DOHH2 (cell line): ENCODE results near the gene BRSK2.

ENCODE experiments used
- EZH2phosphoT487 ChIP-seq: fragments of 200-600 bp; sonication (generic); IDR thresholded peaks from 2 replicates; pipeline ENCODE4 v1.6.1; 2017; ENCODE audit warnings: borderline replicate concordance, mild to moderate bottlenecking, antibody characterized with exemption, low read length, moderate library complexity, mixed read lengths
- TF ChIP-seq, protein P1 (sequence below): fragments of 200-600 bp; sonication (generic); IDR thresholded peaks from one replicate; pipeline ENCODE4 v1.5.1; 2014; ENCODE audit warnings: antibody characterized with exemption, mild to moderate bottlenecking, low read depth, low read length; ENCODE audit not compliant: poor library complexity, severe bottlenecking

DNA sequence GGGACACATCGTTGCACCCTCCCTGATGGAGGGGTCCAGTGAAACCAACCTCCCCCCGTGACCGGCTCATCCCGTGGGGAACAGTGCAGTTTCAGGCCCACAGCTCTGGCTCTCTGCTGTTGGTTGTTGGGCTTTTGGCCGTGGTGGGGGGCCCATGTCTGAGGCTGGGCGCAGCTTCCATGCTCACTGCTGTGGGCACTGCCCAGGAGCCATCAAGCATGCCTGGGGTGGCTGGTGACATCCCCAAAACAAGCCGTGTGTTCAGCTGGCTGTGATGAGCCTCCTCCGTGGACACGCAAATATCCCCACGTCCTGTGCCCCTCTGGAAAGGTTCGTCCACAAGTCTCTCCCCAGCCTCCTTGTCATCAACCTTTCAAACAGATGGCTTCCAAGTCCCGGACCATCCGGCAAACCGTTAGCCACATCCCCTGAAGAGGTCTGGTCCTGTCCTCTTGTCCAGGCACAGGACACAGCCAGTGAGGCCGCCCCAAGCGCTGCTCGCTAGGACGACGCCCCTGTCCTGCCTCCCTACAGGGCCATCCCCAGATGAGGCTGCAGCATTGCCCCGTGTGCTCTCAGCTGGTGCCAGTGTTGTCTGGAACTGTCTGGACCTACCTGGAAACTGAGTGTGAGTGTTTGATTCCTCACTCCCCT, 29.4 kb upstream of the BRSK2 start:
- TF ChIP-seq, protein P1, sequence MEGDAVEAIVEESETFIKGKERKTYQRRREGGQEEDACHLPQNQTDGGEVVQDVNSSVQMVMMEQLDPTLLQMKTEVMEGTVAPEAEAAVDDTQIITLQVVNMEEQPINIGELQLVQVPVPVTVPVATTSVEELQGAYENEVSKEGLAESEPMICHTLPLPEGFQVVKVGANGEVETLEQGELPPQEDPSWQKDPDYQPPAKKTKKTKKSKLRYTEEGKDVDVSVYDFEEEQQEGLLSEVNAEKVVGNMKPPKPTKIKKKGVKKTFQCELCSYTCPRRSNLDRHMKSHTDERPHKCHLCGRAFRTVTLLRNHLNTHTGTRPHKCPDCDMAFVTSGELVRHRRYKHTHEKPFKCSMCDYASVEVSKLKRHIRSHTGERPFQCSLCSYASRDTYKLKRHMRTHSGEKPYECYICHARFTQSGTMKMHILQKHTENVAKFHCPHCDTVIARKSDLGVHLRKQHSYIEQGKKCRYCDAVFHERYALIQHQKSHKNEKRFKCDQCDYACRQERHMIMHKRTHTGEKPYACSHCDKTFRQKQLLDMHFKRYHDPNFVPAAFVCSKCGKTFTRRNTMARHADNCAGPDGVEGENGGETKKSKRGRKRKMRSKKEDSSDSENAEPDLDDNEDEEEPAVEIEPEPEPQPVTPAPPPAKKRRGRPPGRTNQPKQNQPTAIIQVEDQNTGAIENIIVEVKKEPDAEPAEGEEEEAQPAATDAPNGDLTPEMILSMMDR = no peak
- TF ChIP-seq EZH2phosphoT487 = no peak
